SK-N-SH (cell line): ENCODE results near the gene TNFRSF1B. TPM values are rescaled to one million over a fixed set of nuclear protein-coding genes. Genes with fewer than 3 reads are reported as not detected.

Source experiments
- CTCF ChIA-PET: fragments of 300-600, 350-600 bp; formaldehyde crosslinking; extraction: SDS; loops from one replicate; lab custom pipeline; 2021; lab: Yijun Ruan, JAX
- POLR2A ChIA-PET: fragments of 350-600 bp; sonication (Branson Sonifier 250); formaldehyde crosslinking; extraction: SDS; loops from one replicate; lab custom pipeline; 2020; ENCODE audit warnings: antibody characterized with exemption, inconsistent platforms; lab: Yijun Ruan, JAX
- DNase-seq: peaks from one replicate; pipeline ENCODE4 v3.0.0; 2012
- H2AFZ ChIP-seq: fragments of 200-600 bp; sonication (generic); 2 replicates; pipeline ENCODE4 v1.8.1; 2016; ENCODE audit warnings: antibody characterized with exemption, mild to moderate bottlenecking, low read depth
- H3F3A ChIP-seq: fragments of 200-600 bp; sonication (generic); replicated peaks from 2 replicates; pipeline ENCODE3; 2016; ENCODE audit warnings: antibody characterized with exemption, mild to moderate bottlenecking; ENCODE audit not compliant: insufficient read depth
- H3K27ac ChIP-seq, 2 experiments: fragments of 200-500 bp in 1 of 2; fragments of 200-600 bp in 1 of 2; sonication (Bioruptor generic) in 1 of 2; sonication (generic), shearing (Covaris generic) in 1 of 2; 2 replicates each; pipeline versions ENCODE4 v1.5.1 to v1.6.1; 2014 to 2016; ENCODE audit warnings: low read depth in 2 of 2, inconsistent platforms in 1 of 2, low read length in 1 of 2, mild to moderate bottlenecking in 1 of 2, mixed read lengths in 1 of 2
- H3K27me3 ChIP-seq: fragments of 200-600 bp; sonication (generic), shearing (Covaris generic); 2 replicates; pipeline ENCODE4 v1.6.1; 2016; ENCODE audit warnings: mixed run types; ENCODE audit not compliant: insufficient read depth
- H3K36me3 ChIP-seq, 2 experiments: fragments of 200-500 bp in 1 of 2; fragments of 200-600 bp in 1 of 2; sonication (Bioruptor generic) in 1 of 2; sonication (generic) in 1 of 2; replicated peaks in 1 of 2; 2 replicates each; pipeline versions ENCODE3 to v1.5.1; 2014 to 2016; ENCODE audit warnings: low read length in 1 of 2, mild to moderate bottlenecking in 1 of 2; ENCODE audit not compliant: insufficient read depth in 2 of 2, control insufficient read depth in 1 of 2
- H3K4me1 ChIP-seq, 2 experiments: fragments of 200-500 bp in 1 of 2; fragments of 200-600 bp in 1 of 2; sonication (Bioruptor generic) in 1 of 2; sonication (generic), shearing (Covaris generic) in 1 of 2; 2 replicates each; pipeline versions ENCODE4 v1.5.1 to v1.6.1; 2014 to 2016; ENCODE audit warnings: low read depth in 1 of 2, low read length in 1 of 2, mixed run types in 1 of 2; ENCODE audit not compliant: insufficient read depth in 2 of 2, control insufficient read depth in 1 of 2
- H3K4me2 ChIP-seq: fragments of 200-600 bp; sonication (generic), shearing (Covaris generic); 2 replicates; pipeline ENCODE4 v1.6.1; 2017; ENCODE audit warnings: mixed run types
- H3K4me3 ChIP-seq, 2 experiments: fragments of 200-500 bp in 1 of 2; fragments of 200-600 bp in 1 of 2; sonication (Bioruptor generic) in 1 of 2; sonication (generic), shearing (Covaris generic) in 1 of 2; 2 replicates each; pipeline versions ENCODE4 v1.5.1 to v1.8.1; 2014 to 2016; ENCODE audit warnings: low read depth in 2 of 2, inconsistent platforms in 1 of 2, low read length in 1 of 2, mild to moderate bottlenecking in 1 of 2, mixed read lengths in 1 of 2, moderate library complexity in 1 of 2
- H3K79me2 ChIP-seq: fragments of 200-600 bp; sonication (generic); 2 replicates; pipeline ENCODE4 v1.8.1; 2017; ENCODE audit warnings: mild to moderate bottlenecking; ENCODE audit not compliant: insufficient read depth
- H3K9ac ChIP-seq: fragments of 200-600 bp; sonication (generic); 2 replicates; pipeline ENCODE4 v1.6.1; 2017; ENCODE audit warnings: mixed run types
- H3K9me2 ChIP-seq: fragments of 200-600 bp; sonication (generic); 2 replicates; pipeline ENCODE4 v1.6.1; 2017; ENCODE audit warnings: mixed run types
- H3K9me3 ChIP-seq: fragments of 200-600 bp; sonication (generic); 2 replicates; pipeline ENCODE4 v1.6.1; 2017; ENCODE audit warnings: mixed run types, mild to moderate bottlenecking, moderate library complexity
- H4K20me1 ChIP-seq: fragments of 200-600 bp; sonication (generic); 2 replicates; pipeline ENCODE4 v1.6.1; 2017; ENCODE audit warnings: mild to moderate bottlenecking, mixed run types; ENCODE audit not compliant: insufficient read depth
- CHD2 ChIP-seq: fragments of 150-350 bp; IDR thresholded peaks from 2 replicates; pipeline ENCODE4 v1.6.1; 2018; ENCODE audit warnings: low read length; ENCODE audit not compliant: partially characterized antibody
- ELF1 ChIP-seq: IDR thresholded peaks from 2 replicates; pipeline ENCODE4 v1.4.0; 2012
- EP300 ChIP-seq, 2 experiments: IDR thresholded peaks; 2 replicates each; pipeline versions ENCODE4 v1.4.0 to v1.6.1; 2012; ENCODE audit warnings: borderline replicate concordance in 1 of 2, low read depth in 1 of 2, low read length in 1 of 2
- GATA2 ChIP-seq: sonication (generic); formaldehyde crosslinking; IDR thresholded peaks from 2 replicates; pipeline ENCODE4 v1.5.0; 2020; ENCODE audit warnings: mild to moderate bottlenecking, missing genetic modification reagents
- MXI1 ChIP-seq: IDR thresholded peaks from 2 replicates; pipeline ENCODE4 v1.6.1; 2012; ENCODE audit warnings: mild to moderate bottlenecking, low read depth, low read length, improper control_type of control experiment
- RAD21 ChIP-seq: IDR thresholded peaks from 2 replicates; pipeline ENCODE4 v1.6.1; 2012; ENCODE audit warnings: mild to moderate bottlenecking, low read length
- RXRA ChIP-seq: IDR thresholded peaks from 2 replicates; pipeline ENCODE4 v1.4.0; 2012; ENCODE audit warnings: low read depth, mild to moderate bottlenecking, borderline replicate concordance
- TAF1 ChIP-seq: IDR thresholded peaks from 2 replicates; pipeline ENCODE4 v1.6.1; 2012; ENCODE audit warnings: low read depth, mild to moderate bottlenecking, low read length, moderate library complexity, borderline replicate concordance
- TCF12 ChIP-seq: IDR thresholded peaks from 2 replicates; pipeline ENCODE4 v1.4.0; 2012
- TEAD4 ChIP-seq: IDR thresholded peaks from 2 replicates; pipeline ENCODE4 v1.4.0; 2012; ENCODE audit warnings: mild to moderate bottlenecking, borderline replicate concordance; ENCODE audit not compliant: insufficient read depth
- YY1 ChIP-seq: IDR thresholded peaks from 2 replicates; pipeline ENCODE4 v1.4.0; 2012; ENCODE audit warnings: low read depth, mild to moderate bottlenecking
- WGBS: methylation state at CpG from one replicate; pipeline ENCODE4 v1.1.6; 2017; ENCODE audit warnings: low lambda C conversion rate; 5-methylcytosine and 5-hydroxymethylcytosine counted together
- polyA plus RNA-seq, 3 experiments: library from polyadenylated mRNA; depleted of rRNA; stranded (reverse); fragments of >200 nt; gene quantifications; 2 replicates each; pipeline ENCODE4 v1.2.3, GENCODE V29; 2012
- TF ChIP-seq, protein P1 (sequence below): fragments of 150-350 bp; IDR thresholded peaks from 2 replicates; pipeline ENCODE4 v1.6.1; 2016; ENCODE audit warnings: mild to moderate bottlenecking, low read depth, low read length
- TF ChIP-seq, protein P2 (sequence below): fragments of 200-600 bp; sonication (generic); IDR thresholded peaks from 2 replicates; pipeline ENCODE4 v1.6.1; 2017; ENCODE audit warnings: antibody characterized with exemption, mild to moderate bottlenecking, moderate library complexity
- TF ChIP-seq, protein P3 (sequence below): IDR thresholded peaks from 2 replicates; pipeline ENCODE4 v1.4.0; 2012; ENCODE audit warnings: low read depth
- TF ChIP-seq, protein P4 (sequence below): IDR thresholded peaks from 2 replicates; pipeline ENCODE4 v1.4.0; 2012; ENCODE audit warnings: low read depth, borderline replicate concordance

The TNFRSF1B gene
- polyA plus RNA-seq, 1 of the 3 experiments (the other 2 are of a cell fraction), result 0.36 TPM

DNA sequence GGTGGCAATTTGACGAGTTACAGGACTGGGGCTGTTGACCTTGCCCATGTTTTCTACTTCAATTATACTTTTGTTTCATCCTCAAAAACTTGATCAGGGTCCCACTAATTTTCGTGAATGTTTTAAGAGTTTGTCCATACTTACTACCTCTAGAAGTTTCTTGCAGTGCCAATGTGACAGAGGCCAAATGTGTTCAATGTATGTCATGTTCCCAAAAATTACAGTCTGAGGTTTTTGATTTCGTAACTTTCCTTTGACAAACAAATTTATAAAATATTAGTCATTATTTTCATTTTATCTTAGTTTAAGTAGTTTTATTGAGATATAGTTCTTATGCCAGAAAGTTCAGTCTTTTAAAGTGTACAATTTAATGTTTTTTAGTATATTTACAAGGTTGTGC, 78.3 kb downstream of the TNFRSF1B start:
- no peak overlapping the region for H3K4me2 ChIP-seq
- no peaks in the 10 kb centered on the region for H3K27me3 ChIP-seq
- H4K20me1 ChIP-seq, result no peaks in the 10 kb centered on the region
- WGBS, result 82% methylated on average over 3 of the region's 3 CpGs
- peaks cover 28 to 50% of the 10 kb centered on the region in 2 experiments for H3K36me3 ChIP-seq
- no peaks in the 10 kb centered on the region for H3F3A ChIP-seq
- DNase-seq, result no peak
- H3K4me3 ChIP-seq, result no peak overlapping the region
- no peak overlapping the region for H3K9ac ChIP-seq
- no peaks in the 10 kb centered on the region for H3K9me2 ChIP-seq
- no peaks in the 10 kb centered on the region for H3K4me1 ChIP-seq
- ChIA-PET CTCF (interaction anchor here (2.8 kb wide), 1 partner anchor 11 kb away, joined by 8 read pairs; no protein-coding TSS in a partner anchor), POLR2A (no interaction called here)
- peaks cover 5% of the 10 kb centered on the region; the same call in 1 of the 2 replicates for H3K79me2 ChIP-seq
- no peaks in the 10 kb centered on the region for H3K9me3 ChIP-seq
- TF ChIP-seq CHD2, result no peak
- no peak for TF ChIP-seq MXI1
- no peak for TF ChIP-seq GATA2 (CRISPR knock-in tag)
- TF ChIP-seq RAD21, result no peak
- no peak for TF ChIP-seq ELF1
- TF ChIP-seq, protein P1, sequence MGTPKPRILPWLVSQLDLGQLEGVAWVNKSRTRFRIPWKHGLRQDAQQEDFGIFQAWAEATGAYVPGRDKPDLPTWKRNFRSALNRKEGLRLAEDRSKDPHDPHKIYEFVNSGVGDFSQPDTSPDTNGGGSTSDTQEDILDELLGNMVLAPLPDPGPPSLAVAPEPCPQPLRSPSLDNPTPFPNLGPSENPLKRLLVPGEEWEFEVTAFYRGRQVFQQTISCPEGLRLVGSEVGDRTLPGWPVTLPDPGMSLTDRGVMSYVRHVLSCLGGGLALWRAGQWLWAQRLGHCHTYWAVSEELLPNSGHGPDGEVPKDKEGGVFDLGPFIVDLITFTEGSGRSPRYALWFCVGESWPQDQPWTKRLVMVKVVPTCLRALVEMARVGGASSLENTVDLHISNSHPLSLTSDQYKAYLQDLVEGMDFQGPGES, result no peak
- TF ChIP-seq YY1, result no peak
- no peak for TF ChIP-seq EP300 (IDR thresholded peaks at IDR 0.05; ENCODE audit: borderline replicate concordance in 1 of 2, low read depth in 1 of 2, low read length in 1 of 2)
- no peak for TF ChIP-seq TEAD4
- no peak for TF ChIP-seq RXRA
- no peak for TF ChIP-seq TAF1
- TF ChIP-seq, protein P2, sequence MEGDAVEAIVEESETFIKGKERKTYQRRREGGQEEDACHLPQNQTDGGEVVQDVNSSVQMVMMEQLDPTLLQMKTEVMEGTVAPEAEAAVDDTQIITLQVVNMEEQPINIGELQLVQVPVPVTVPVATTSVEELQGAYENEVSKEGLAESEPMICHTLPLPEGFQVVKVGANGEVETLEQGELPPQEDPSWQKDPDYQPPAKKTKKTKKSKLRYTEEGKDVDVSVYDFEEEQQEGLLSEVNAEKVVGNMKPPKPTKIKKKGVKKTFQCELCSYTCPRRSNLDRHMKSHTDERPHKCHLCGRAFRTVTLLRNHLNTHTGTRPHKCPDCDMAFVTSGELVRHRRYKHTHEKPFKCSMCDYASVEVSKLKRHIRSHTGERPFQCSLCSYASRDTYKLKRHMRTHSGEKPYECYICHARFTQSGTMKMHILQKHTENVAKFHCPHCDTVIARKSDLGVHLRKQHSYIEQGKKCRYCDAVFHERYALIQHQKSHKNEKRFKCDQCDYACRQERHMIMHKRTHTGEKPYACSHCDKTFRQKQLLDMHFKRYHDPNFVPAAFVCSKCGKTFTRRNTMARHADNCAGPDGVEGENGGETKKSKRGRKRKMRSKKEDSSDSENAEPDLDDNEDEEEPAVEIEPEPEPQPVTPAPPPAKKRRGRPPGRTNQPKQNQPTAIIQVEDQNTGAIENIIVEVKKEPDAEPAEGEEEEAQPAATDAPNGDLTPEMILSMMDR, result no peak
- no peak for TF ChIP-seq TCF12
- TF ChIP-seq, protein P3, sequence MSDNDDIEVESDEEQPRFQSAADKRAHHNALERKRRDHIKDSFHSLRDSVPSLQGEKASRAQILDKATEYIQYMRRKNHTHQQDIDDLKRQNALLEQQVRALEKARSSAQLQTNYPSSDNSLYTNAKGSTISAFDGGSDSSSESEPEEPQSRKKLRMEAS, result no peak
- TF ChIP-seq, protein P4, sequence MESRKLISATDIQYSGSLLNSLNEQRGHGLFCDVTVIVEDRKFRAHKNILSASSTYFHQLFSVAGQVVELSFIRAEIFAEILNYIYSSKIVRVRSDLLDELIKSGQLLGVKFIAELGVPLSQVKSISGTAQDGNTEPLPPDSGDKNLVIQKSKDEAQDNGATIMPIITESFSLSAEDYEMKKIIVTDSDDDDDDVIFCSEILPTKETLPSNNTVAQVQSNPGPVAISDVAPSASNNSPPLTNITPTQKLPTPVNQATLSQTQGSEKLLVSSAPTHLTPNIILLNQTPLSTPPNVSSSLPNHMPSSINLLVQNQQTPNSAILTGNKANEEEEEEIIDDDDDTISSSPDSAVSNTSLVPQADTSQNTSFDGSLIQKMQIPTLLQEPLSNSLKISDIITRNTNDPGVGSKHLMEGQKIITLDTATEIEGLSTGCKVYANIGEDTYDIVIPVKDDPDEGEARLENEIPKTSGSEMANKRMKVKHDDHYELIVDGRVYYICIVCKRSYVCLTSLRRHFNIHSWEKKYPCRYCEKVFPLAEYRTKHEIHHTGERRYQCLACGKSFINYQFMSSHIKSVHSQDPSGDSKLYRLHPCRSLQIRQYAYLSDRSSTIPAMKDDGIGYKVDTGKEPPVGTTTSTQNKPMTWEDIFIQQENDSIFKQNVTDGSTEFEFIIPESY, result no peak
- no peak overlapping the region for H3K27ac ChIP-seq
- no peak overlapping the region for H2AFZ ChIP-seq
